K562 (cell line): Measurements from ENCODE around the gene MARK3.

Source experiments
- EP300 ChIP-seq: IDR thresholded peaks from 2 replicates; pipeline ENCODE4 v1.6.1; 2012; ENCODE audit warnings: low read length, improper control_type of control experiment
- ZBTB1 ChIP-seq: sonication (generic); formaldehyde crosslinking; IDR thresholded peaks from 2 replicates; pipeline ENCODE4 v1.8.1; 2023; ENCODE audit warnings: missing genetic modification reagents, low read depth, mild to moderate bottlenecking, borderline replicate concordance
- TF ChIP-seq, protein P1 (sequence below), 3 experiments: IDR thresholded peaks in 2 of 3; conservative IDR thresholded peaks in 1 of 3; 2 replicates each; pipeline ENCODE4 v1.5.1; 2011 to 2012; ENCODE audit warnings: low read length in 3 of 3, mild to moderate bottlenecking in 3 of 3, control low read depth in 2 of 3, improper control_type of control experiment in 1 of 3, inconsistent platforms in 1 of 3, low read depth in 1 of 3, mixed read lengths in 1 of 3, moderate library complexity in 1 of 3; ENCODE audit not compliant: insufficient read depth in 2 of 3
- TF ChIP-seq, protein P2 (sequence below): sonication (generic); formaldehyde crosslinking; IDR thresholded peaks from 2 replicates; pipeline ENCODE4 v1.9.0; 2022; ENCODE audit warnings: mild to moderate bottlenecking, missing genetic modification reagents

DNA sequence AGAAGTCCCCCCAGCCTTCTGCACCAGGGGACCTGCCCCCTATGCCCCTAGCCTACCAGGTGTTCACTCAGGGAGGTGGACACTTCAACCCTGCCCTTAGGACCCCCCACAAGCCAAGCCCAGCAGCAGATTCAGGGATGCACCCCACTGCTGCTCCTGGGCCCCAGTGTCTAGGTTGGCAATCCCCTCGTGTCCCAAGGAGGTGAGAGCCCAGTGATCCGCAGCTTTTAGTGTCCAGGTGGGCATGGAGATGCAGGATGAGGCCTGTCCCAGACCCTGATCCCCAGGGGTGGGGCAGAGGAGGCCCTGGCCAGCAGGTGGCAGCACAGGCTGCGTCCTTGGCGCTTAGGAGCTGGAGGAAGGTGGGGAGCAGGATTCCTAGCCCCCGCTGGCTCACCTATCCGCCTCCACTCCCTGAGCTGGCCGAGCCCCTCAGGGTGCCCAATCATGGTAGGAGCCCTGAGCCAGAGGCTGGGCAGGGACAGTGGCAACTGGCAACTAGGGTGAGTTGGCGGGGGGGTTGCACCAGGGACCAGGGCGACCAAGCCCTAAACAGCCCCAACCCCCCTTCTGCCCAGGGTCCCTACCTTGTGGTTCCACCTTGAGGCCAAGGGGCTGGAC lies 133.3 kb downstream of the MARK3 start:
- TF ChIP-seq, protein P1, sequence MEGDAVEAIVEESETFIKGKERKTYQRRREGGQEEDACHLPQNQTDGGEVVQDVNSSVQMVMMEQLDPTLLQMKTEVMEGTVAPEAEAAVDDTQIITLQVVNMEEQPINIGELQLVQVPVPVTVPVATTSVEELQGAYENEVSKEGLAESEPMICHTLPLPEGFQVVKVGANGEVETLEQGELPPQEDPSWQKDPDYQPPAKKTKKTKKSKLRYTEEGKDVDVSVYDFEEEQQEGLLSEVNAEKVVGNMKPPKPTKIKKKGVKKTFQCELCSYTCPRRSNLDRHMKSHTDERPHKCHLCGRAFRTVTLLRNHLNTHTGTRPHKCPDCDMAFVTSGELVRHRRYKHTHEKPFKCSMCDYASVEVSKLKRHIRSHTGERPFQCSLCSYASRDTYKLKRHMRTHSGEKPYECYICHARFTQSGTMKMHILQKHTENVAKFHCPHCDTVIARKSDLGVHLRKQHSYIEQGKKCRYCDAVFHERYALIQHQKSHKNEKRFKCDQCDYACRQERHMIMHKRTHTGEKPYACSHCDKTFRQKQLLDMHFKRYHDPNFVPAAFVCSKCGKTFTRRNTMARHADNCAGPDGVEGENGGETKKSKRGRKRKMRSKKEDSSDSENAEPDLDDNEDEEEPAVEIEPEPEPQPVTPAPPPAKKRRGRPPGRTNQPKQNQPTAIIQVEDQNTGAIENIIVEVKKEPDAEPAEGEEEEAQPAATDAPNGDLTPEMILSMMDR (IDR thresholded peaks at IDR 0.05 in 2 of 3, conservative IDR thresholded peaks at IDR 0.05 in 1 of 3; ENCODE audit: insufficient read depth in 2 of 3, low read depth in 1 of 3, low read length in 3 of 3), result peak; percentile 70 to 87 (median 74)
- TF ChIP-seq, protein P2, sequence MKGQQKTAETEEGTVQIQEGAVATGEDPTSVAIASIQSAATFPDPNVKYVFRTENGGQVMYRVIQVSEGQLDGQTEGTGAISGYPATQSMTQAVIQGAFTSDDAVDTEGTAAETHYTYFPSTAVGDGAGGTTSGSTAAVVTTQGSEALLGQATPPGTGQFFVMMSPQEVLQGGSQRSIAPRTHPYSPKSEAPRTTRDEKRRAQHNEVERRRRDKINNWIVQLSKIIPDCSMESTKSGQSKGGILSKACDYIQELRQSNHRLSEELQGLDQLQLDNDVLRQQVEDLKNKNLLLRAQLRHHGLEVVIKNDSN (CRISPR knock-in tag), result no peak
- no peak for TF ChIP-seq ZBTB1 (CRISPR knock-in tag)
- TF ChIP-seq EP300, result no peak
